ENCODE results near the gene CERK.
A peak's percentile ranks its signal among the peaks of the same experiment; 100 is the strongest.
"Not testable (repeated sequence)": the region's sequence is repeated elsewhere in the genome, so short reads cannot be mapped to it uniquely, and the experiment has no call there.

Gene CERK

GRCh38 chr22:46748908-46749675 is 11.0 kb upstream of the CERK start:
- DNase-seq (ENCODE audit: low read depth): peak; percentile 29

GRCh38 chr22:46748206-46748907 is 10.3 kb upstream of the CERK start:
- DNase-seq (ENCODE audit: low read depth): no peak

GRCh38 chr22:46747646-46748045 is 9.6 kb upstream of the CERK start:
- no peak for DNase-seq (ENCODE audit: low read depth)

- no peak for DNase-seq (ENCODE audit: low read depth)
These were observed 8.6 kb upstream of the CERK start for GRCh38 chr22:46746620-46747019.

- DNase-seq (ENCODE audit: low read depth): no peak
These were observed 8.1 kb upstream of the CERK start for GRCh38 chr22:46746192-46746591.

- DNase-seq (ENCODE audit: low read depth): no peak
These were observed 6.5 kb upstream of the CERK start for GRCh38 chr22:46744581-46744980.

GRCh38 chr22:46742576-46743221 is 4.6 kb upstream of the CERK start:
- DNase-seq (ENCODE audit: low read depth): no peak

- no peak for DNase-seq (ENCODE audit: low read depth)
These were observed 4.0 kb upstream of the CERK start for GRCh38 chr22:46741974-46742519.

GRCh38 chr22:46740910-46741780 is 3.1 kb upstream of the CERK start:
- DNase-seq (ENCODE audit: low read depth): no peak

- DNase-seq (ENCODE audit: low read depth): peak; percentile 69
These were observed 1.2 kb upstream of the CERK start for GRCh38 chr22:46739094-46739870.

GRCh38 chr22:46738647-46739093 is 618 bp upstream of the CERK start:
- peak; percentile 10 for DNase-seq (ENCODE audit: low read depth)

- DNase-seq (ENCODE audit: low read depth): peak; percentile 23
These were observed 712 bp downstream of the CERK start for GRCh38 chr22:46737105-46737975.

GRCh38 chr22:46736705-46737104 is 1.3 kb downstream of the CERK start:
- no peak for DNase-seq (ENCODE audit: low read depth)

GRCh38 chr22:46735747-46736608 is 2.1 kb downstream of the CERK start:
- no peak for DNase-seq (ENCODE audit: low read depth)

GRCh38 chr22:46734830-46735453 is 3.1 kb downstream of the CERK start:
- peak; percentile 39 for DNase-seq (ENCODE audit: low read depth)

- DNase-seq (ENCODE audit: low read depth): not testable (repeated sequence)
These were observed 3.8 kb downstream of the CERK start for GRCh38 chr22:46734213-46734722.

- no peak for DNase-seq (ENCODE audit: low read depth)
These were observed 5.5 kb downstream of the CERK start for GRCh38 chr22:46732513-46732912.

GRCh38 chr22:46732041-46732379 is 6.0 kb downstream of the CERK start:
- DNase-seq (ENCODE audit: low read depth): no peak
